HCT116 (cell line): Measurements from ENCODE around the gene UBR3. TPM values are rescaled to one million over a fixed set of nuclear protein-coding genes. Genes with fewer than 3 reads are reported as not detected.

Experiments used
- ATAC-seq: fragments of 200-7000 bp; cut with Tn5 transposase; 2 replicates; pipeline ENCODE4 v1.9.1; 2020; ENCODE audit warnings: mild to moderate bottlenecking, moderate library complexity
- BruUV-seq: library from RNA; stranded (reverse); fragments of 400-500 nt; replicated peaks from 2 replicates; lab custom pipeline; 2021; lab: Mats Ljungman, UMichigan
- CTCF ChIA-PET: fragments of 300-600 bp; sonication (Branson Sonifier 250); formaldehyde crosslinking; loops from one replicate; lab custom pipeline; 2021; ENCODE audit warnings: antibody characterized with exemption; lab: Charles Lee
- POLR2A ChIA-PET: fragments of 300-600, 350-600 bp; sonication (Branson Sonifier 250); formaldehyde crosslinking; loops from one replicate; lab custom pipeline; 2021; ENCODE audit warnings: antibody characterized with exemption; lab: Charles Lee
- RAD21 ChIA-PET, 2 experiments: fragments of 300-600 bp; sonication (Branson Sonifier 250); formaldehyde crosslinking; loops; one replicate each; lab custom pipeline; 2023; ENCODE audit warnings: low total read pairs in 2 of 2; ENCODE audit not compliant: uncharacterized antibody in 2 of 2, unreplicated experiment in 2 of 2, low non-redundant PET in 1 of 2; lab: Charles Lee
- DNase-seq: peaks from one replicate; pipeline ENCODE4 v3.0.0-alpha.2; 2010; ENCODE audit warnings: low read depth, low spot score
- H2AFZ ChIP-seq: fragments of 200-600 bp; shearing (Covaris generic), sonication (generic); 2 replicates; pipeline ENCODE4 v1.6.1; 2017; ENCODE audit warnings: low read depth, mixed run types, mixed read lengths, antibody characterized with exemption, low read length; ENCODE audit not compliant: poor library complexity, severe bottlenecking
- H3K27ac ChIP-seq: 2 replicates; pipeline ENCODE4 v1.5.1; 2012; ENCODE audit warnings: low read depth, low read length
- H3K27me3 ChIP-seq: fragments of 200-600 bp; sonication (generic); 2 replicates; pipeline ENCODE4 v1.6.1; 2016; ENCODE audit warnings: mixed run types, low read length, mixed read lengths; ENCODE audit not compliant: insufficient read depth
- H3K36me3 ChIP-seq, 2 experiments: fragments of 200-500 bp in 1 of 2; fragments of 200-600 bp in 1 of 2; sonication (Bioruptor generic) in 1 of 2; sonication (generic) in 1 of 2; 2 replicates each; pipeline versions ENCODE4 v1.5.1 to v1.6.1; 2014 to 2016; ENCODE audit warnings: low read length in 2 of 2, inconsistent platforms in 1 of 2, mixed read lengths in 1 of 2, mixed run types in 1 of 2; ENCODE audit not compliant: insufficient read depth in 2 of 2, control insufficient read depth in 1 of 2
- H3K4me1 ChIP-seq, 2 experiments: fragments of 200-600 bp in 1 of 2; sonication (generic) in 1 of 2; 2 replicates each; pipeline versions ENCODE4 v1.5.1 to v1.6.1; 2012 to 2017; ENCODE audit warnings: low read length in 2 of 2, inconsistent platforms in 1 of 2, mild to moderate bottlenecking in 1 of 2, mixed read lengths in 1 of 2, mixed run types in 1 of 2, moderate library complexity in 1 of 2; ENCODE audit not compliant: insufficient read depth in 2 of 2, control insufficient read depth in 1 of 2
- H3K4me2 ChIP-seq: fragments of 200-600 bp; sonication (generic); 2 replicates; pipeline ENCODE4 v1.6.1; 2017; ENCODE audit warnings: mixed run types, low read length, mixed read lengths
- H3K4me3 ChIP-seq, 2 experiments: fragments of 200-600 bp in 1 of 2; sonication (generic) in 1 of 2; replicated peaks in 1 of 2; 2 replicates each; pipeline ENCODE4 v1.5.1; 2011 to 2016; ENCODE audit warnings: low read length in 2 of 2, control low read depth in 1 of 2, low read depth in 1 of 2, mild to moderate bottlenecking in 1 of 2, mixed read lengths in 1 of 2, mixed run types in 1 of 2
- H3K79me2 ChIP-seq: fragments of 200-600 bp; sonication (generic); 2 replicates; pipeline ENCODE4 v1.6.1; 2017; ENCODE audit warnings: mild to moderate bottlenecking, mixed run types, low read length, moderate library complexity, mixed read lengths; ENCODE audit not compliant: insufficient read depth
- H3K9ac ChIP-seq: fragments of 200-600 bp; sonication (generic); 2 replicates; pipeline ENCODE4 v1.6.1; 2016; ENCODE audit warnings: low read length, mixed read lengths
- H3K9me2 ChIP-seq: fragments of 200-600 bp; sonication (generic), shearing (Covaris generic); 2 replicates; pipeline ENCODE4 v1.6.1; 2017; ENCODE audit warnings: mixed run types, mild to moderate bottlenecking, moderate library complexity; ENCODE audit not compliant: insufficient read depth
- H3K9me3 ChIP-seq, 2 experiments: fragments of 200-500 bp in 1 of 2; fragments of 200-600 bp in 1 of 2; sonication (Bioruptor generic) in 1 of 2; sonication (generic) in 1 of 2; 2 replicates each; pipeline ENCODE4 v1.6.1; 2014 to 2017; ENCODE audit warnings: low read length in 2 of 2, mixed read lengths in 2 of 2, inconsistent platforms in 1 of 2, low read depth in 1 of 2, mild to moderate bottlenecking in 1 of 2, mixed run types in 1 of 2, moderate library complexity in 1 of 2; ENCODE audit not compliant: control insufficient read depth in 1 of 2, insufficient read depth in 1 of 2
- H4K20me1 ChIP-seq: fragments of 200-600 bp; sonication (generic), shearing (Covaris generic); 2 replicates; pipeline ENCODE4 v1.6.1; 2017; ENCODE audit warnings: mixed run types, mild to moderate bottlenecking, moderate library complexity; ENCODE audit not compliant: insufficient read depth
- ATF3 ChIP-seq: IDR thresholded peaks from 2 replicates; pipeline ENCODE4 v1.6.1; 2012
- CEBPB ChIP-seq: IDR thresholded peaks from 2 replicates; pipeline ENCODE4 v1.6.1; 2012; ENCODE audit warnings: low read depth
- CTCF ChIP-seq, 3 experiments: fragments of 200-600 bp in 1 of 3; sonication (generic) in 1 of 3; IDR thresholded peaks in 2 of 3; conservative IDR thresholded peaks in 1 of 3; 2 replicates each; pipeline ENCODE4 v1.5.1; 2012 to 2017; ENCODE audit warnings: low read depth in 2 of 3, low read length in 2 of 3, antibody characterized with exemption in 1 of 3, borderline replicate concordance in 1 of 3, control low read depth in 1 of 3, mild to moderate bottlenecking in 1 of 3, mixed read lengths in 1 of 3, mixed run types in 1 of 3, moderate library complexity in 1 of 3; ENCODE audit not compliant: insufficient read depth in 1 of 3
- ELF1 ChIP-seq: IDR thresholded peaks from 2 replicates; pipeline ENCODE4 v1.6.1; 2012; ENCODE audit warnings: low read depth, borderline replicate concordance
- EZH2 ChIP-seq: fragments of 200-600 bp; sonication (generic); IDR thresholded peaks from 2 replicates; pipeline ENCODE4 v1.6.1; 2017; ENCODE audit warnings: antibody characterized with exemption, mixed run types
- EZH2phosphoT487 ChIP-seq: fragments of 200-600 bp; IDR thresholded peaks from 2 replicates; pipeline ENCODE4 v1.6.1; 2018; ENCODE audit warnings: antibody characterized with exemption, borderline replicate concordance
- POLR2A ChIP-seq: IDR thresholded peaks from 2 replicates; pipeline ENCODE4 v1.7.0; 2011; ENCODE audit warnings: borderline replicate concordance; ENCODE audit not compliant: insufficient read depth, insufficient read length; ENCODE audit errors: extremely low read depth
- RAD21 ChIP-seq: IDR thresholded peaks from 2 replicates; pipeline ENCODE4 v1.6.1; 2012; ENCODE audit warnings: low read depth, mild to moderate bottlenecking
- SIN3A ChIP-seq: IDR thresholded peaks from 2 replicates; pipeline ENCODE4 v1.6.1; 2012; ENCODE audit warnings: low read depth
- SP1 ChIP-seq: IDR thresholded peaks from 2 replicates; pipeline ENCODE4 v1.6.1; 2012; ENCODE audit warnings: low read depth
- YY1 ChIP-seq: IDR thresholded peaks from 2 replicates; pipeline ENCODE4 v1.6.1; 2011; ENCODE audit warnings: low read length, low read depth, moderate library complexity, mild to moderate bottlenecking; ENCODE audit not compliant: insufficient replicate concordance; ENCODE audit errors: extremely low read depth
- ZFX ChIP-seq: fragments of 450-650 bp; IDR thresholded peaks from 2 replicates; pipeline ENCODE4 v1.6.1; 2017
- ZNF274 ChIP-seq: fragments of 200-500 bp; sonication (Bioruptor generic); IDR thresholded peaks from 2 replicates; pipeline ENCODE4 v1.6.1; 2014; ENCODE audit warnings: mild to moderate bottlenecking, low read depth, low read length, inconsistent platforms
- intact Hi-C: fragments of 100-400 bp; cut with micrococcal nuclease; formaldehyde crosslinking; loops from 2 replicates; pipeline ENCODE4 v1.10.0; 2022
- total RNA-seq: library from RNA; stranded (reverse); gene quantifications from one replicate; pipeline ENCODE4 v1.2.1, GENCODE V29; 2021; ENCODE audit not compliant: unreplicated experiment

The UBR3 gene
- total RNA-seq, 1 experiment from 2014 or later: 29.5 TPM

GRCh38 chr2:169822036-169822435 lies 5.2 kb upstream of the UBR3 start:
- H3K27me3 ChIP-seq: no peaks in the 10 kb centered on the region
- no peak for TF ChIP-seq EZH2
- TF ChIP-seq SIN3A: no peak
- no peak for TF ChIP-seq POLR2A
- TF ChIP-seq ATF3: no peak
- no peak for TF ChIP-seq ZFX
- no peak for TF ChIP-seq CEBPB
- no peak for TF ChIP-seq RAD21
- TF ChIP-seq ELF1: no peak
- no peak for TF ChIP-seq YY1
- TF ChIP-seq SP1: no peak
- no peak for TF ChIP-seq CTCF (IDR thresholded peaks at IDR 0.05 in 2 of 3, conservative IDR thresholded peaks at IDR 0.05 in 1 of 3; ENCODE audit: borderline replicate concordance in 1 of 3, insufficient read depth in 1 of 3, low read depth in 2 of 3, low read length in 2 of 3)
- no peak for TF ChIP-seq ZNF274
- no peak for TF ChIP-seq EZH2phosphoT487
- TF ChIP-seq, all 23 proteins: peak for 0
- no TSS peak for BruUV-seq
- peaks cover 4% of the 10 kb centered on the region; the same call in 1 of the 2 replicates for H4K20me1 ChIP-seq
- ChIA-PET RAD21 (no interaction called here), POLR2A (no interaction called here), CTCF (no interaction called here)
- H3K79me2 ChIP-seq: peaks cover 55% of the 10 kb centered on the region
- H2AFZ ChIP-seq: no peak overlapping the region
- peaks cover 7 to 19% of the 10 kb centered on the region in 2 experiments for H3K36me3 ChIP-seq
- ATAC-seq: no peak
- peaks cover 19 to 33% of the 10 kb centered on the region in 2 experiments for H3K4me1 ChIP-seq
- no peak overlapping the region for H3K4me2 ChIP-seq
- no peak overlapping the region for H3K27ac ChIP-seq
- intact Hi-C loops: no loop called here
- no peak overlapping the region for H3K9ac ChIP-seq
- H3K9me2 ChIP-seq: no peaks in the 10 kb centered on the region
- no peak for DNase-seq
- no peaks in the 10 kb centered on the region for H3K9me3 ChIP-seq
- H3K4me3 ChIP-seq: no peak overlapping the region
